GM21515 (cell line): ENCODE data around the gene CENPX.

Experiments
- ATAC-seq: cut with Tn5 transposase; IDR thresholded peaks from one replicate; pipeline ENCODE4 v1.9.1; 2021; ENCODE audit not compliant: unreplicated experiment

CENPX gene

GRCh38 chr17:82022310-82022980, at the start of gene CENPX:
Gene CENPX, minus strand, starts transcription at chr17:82022878. Its CDS starts 17 bp downstream, at chr17:82022861.
- peak; percentile 15 for ATAC-seq

GRCh38 chr17:82070611-82071010, 47.9 kb upstream of the CENPX start:
- ATAC-seq: no peak

GRCh38 chr17:82065638-82066303, 43.1 kb upstream of the CENPX start, which contains the start of gene DUS1L:
Gene DUS1L, minus strand, starts transcription at chr17:82065804. Its CDS starts 745 bp downstream, at chr17:82065059.
- peak; percentile 44 for ATAC-seq

GRCh38 chr17:82065193-82065637, 42.5 kb upstream of the CENPX start:
- peak; percentile 15 for ATAC-seq

GRCh38 chr17:82064433-82065192, 41.9 kb upstream of the CENPX start:
- no peak for ATAC-seq

GRCh38 chr17:82063424-82064415, 41.0 kb upstream of the CENPX start:
- no peak for ATAC-seq

GRCh38 chr17:82062984-82063368, 40.3 kb upstream of the CENPX start:
- ATAC-seq: no peak

- no peak for ATAC-seq
These were observed 39.7 kb upstream of the CENPX start for GRCh38 chr17:82062076-82062983.

GRCh38 chr17:82061047-82061925, 38.6 kb upstream of the CENPX start:
- no peak for ATAC-seq

GRCh38 chr17:82060614-82061013, 37.9 kb upstream of the CENPX start:
- ATAC-seq: no peak

GRCh38 chr17:82060001-82060380, 37.3 kb upstream of the CENPX start:
- no peak for ATAC-seq

- ATAC-seq: no peak
These were observed 36.8 kb upstream of the CENPX start for GRCh38 chr17:82059272-82060000.

GRCh38 chr17:82058855-82059249, 36.2 kb upstream of the CENPX start:
- ATAC-seq: no peak

- no peak for ATAC-seq
These were observed 35.7 kb upstream of the CENPX start for GRCh38 chr17:82058230-82058854.

GRCh38 chr17:82056729-82057621, 34.3 kb upstream of the CENPX start:
- no peak for ATAC-seq

GRCh38 chr17:82055965-82056728, 33.5 kb upstream of the CENPX start:
- ATAC-seq: no peak
